Neural progenitor cell (in vitro differentiated cells): ENCODE results near the gene KRTAP2-1.

ENCODE experiments used
- CTCF ChIP-seq: fragments of 200-600 bp; sonication (generic); IDR thresholded peaks from 2 replicates; pipeline ENCODE4 v1.5.1; 2017; ENCODE audit warnings: antibody characterized with exemption, mild to moderate bottlenecking
- EZH2 ChIP-seq: fragments of 200-600 bp; sonication (generic); IDR thresholded peaks from 2 replicates; pipeline ENCODE4 v1.6.1; 2017; ENCODE audit warnings: antibody characterized with exemption, mild to moderate bottlenecking, moderate library complexity

- TF ChIP-seq CTCF (no peak), EZH2 (no peak)
Measured at GRCh38 chr17:41042953-41043352, 4.2 kb downstream of the KRTAP2-1 start.
